Measurements from ENCODE around the gene FADD. TPM values are rescaled to one million over a fixed set of nuclear protein-coding genes. Genes with fewer than 3 reads are reported as not detected.

Gene FADD
- total and polyA plus RNA-seq, 11 donors = 8.5 to 24.4 (median 10.2) TPM

DNA sequence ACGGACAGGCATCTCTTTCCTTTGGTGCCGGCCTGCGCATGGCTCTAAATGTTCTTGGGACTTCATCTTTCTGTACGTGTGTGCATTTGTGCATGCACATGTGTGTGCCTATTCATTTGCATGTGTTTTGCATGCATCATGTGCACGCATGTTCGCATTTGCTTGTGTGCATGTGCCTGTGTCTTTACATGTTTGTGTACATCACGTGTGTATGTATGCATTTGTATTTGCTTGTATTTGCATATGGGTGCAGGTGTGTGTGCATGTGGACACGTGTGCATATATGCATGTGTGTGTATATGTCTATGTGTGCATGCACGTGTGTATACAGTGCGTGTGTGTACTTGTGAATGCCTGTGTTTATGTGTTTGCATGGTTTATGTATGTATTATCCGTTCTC is 13.5 kb upstream of the FADD start:
- intact Hi-C loops (cut with DNase I) = loop anchor here (2.0 to 10.0 kb wide), 7 partner anchors 105 to 503 kb away; partner anchors contain the start of gene ANO1 (in 1 of the 10)
- WGBS, 4 donors = 88 to 92% (median 89%) methylated on average over 11 of the region's 11 CpGs
- ATAC-seq (no peak), DNase-seq (peak in 1 of 5 donors; percentile 18)
- Histone ChIP-seq H3K27ac (no peak overlapping the region), H3K36me3 (peaks cover 0 to 27% (median 0%) of the 10 kb centered on the region in 9 donors), H3K4me1 (peaks cover 0 to 6% (median 0%) of the 10 kb centered on the region in 12 donors), H3K9me3 (no peaks in the 10 kb centered on the region), H3K27me3 (no peaks in the 10 kb centered on the region), H3K4me3 (no peak overlapping the region)
- TF ChIP-seq POLR2A (IDR thresholded peaks at IDR 0.05) = no peak
- TF ChIP-seq, protein P1, sequence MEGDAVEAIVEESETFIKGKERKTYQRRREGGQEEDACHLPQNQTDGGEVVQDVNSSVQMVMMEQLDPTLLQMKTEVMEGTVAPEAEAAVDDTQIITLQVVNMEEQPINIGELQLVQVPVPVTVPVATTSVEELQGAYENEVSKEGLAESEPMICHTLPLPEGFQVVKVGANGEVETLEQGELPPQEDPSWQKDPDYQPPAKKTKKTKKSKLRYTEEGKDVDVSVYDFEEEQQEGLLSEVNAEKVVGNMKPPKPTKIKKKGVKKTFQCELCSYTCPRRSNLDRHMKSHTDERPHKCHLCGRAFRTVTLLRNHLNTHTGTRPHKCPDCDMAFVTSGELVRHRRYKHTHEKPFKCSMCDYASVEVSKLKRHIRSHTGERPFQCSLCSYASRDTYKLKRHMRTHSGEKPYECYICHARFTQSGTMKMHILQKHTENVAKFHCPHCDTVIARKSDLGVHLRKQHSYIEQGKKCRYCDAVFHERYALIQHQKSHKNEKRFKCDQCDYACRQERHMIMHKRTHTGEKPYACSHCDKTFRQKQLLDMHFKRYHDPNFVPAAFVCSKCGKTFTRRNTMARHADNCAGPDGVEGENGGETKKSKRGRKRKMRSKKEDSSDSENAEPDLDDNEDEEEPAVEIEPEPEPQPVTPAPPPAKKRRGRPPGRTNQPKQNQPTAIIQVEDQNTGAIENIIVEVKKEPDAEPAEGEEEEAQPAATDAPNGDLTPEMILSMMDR (IDR thresholded peaks at IDR 0.05) = no peak

DNA sequence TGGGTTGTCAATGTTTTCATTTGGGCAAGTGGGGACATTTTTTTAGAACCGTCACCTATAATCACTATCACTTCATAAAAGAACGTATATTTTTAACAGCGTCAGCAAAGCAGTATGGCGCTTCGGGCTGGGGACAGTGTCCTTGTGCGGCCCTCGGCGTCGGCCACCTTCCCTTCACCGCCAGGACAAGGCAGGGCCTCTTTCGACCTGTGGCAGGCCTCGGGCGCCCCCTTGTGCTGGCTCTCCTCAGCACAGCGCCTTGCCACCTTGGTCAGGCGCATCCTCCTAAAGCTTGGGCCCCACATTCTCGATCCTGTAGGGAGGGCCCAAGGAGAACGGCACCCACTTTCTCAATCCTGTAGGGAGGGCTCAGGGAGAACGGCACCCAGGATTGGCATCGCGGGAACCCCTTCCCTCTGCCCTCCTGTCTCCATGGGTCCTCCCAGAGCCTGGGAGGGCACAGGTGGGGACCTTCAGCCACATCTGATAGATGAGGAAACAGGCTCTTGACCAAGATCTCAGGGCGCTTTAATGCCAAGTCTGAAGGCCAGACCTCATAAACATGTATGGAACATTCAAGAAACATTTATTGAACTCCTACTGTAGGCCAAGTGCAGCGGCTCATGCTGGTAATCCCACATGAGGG is 11.5 kb upstream of the FADD start:
- peak; percentile 80 to 93 (median 89) for ATAC-seq
- Histone ChIP-seq H3K4me1 (peaks cover 0 to 6% (median 0%) of the 10 kb centered on the region in 12 donors), H3K9me3 (no peaks in the 10 kb centered on the region), H3K36me3 (peaks cover 0 to 16% (median 0%) of the 10 kb centered on the region in 9 donors), H3K27ac (peak overlapping the region in 1 of 12 donors; percentile 18), H3K4me3 (no peak overlapping the region), H3K27me3 (no peaks in the 10 kb centered on the region)
- peak; percentile 74 to 90 (median 80) for DNase-seq
- WGBS, 4 donors = 7 to 11% (median 8%) methylated on average over 20 to 22 of the region's 22 CpGs
- TF ChIP-seq, protein P1 (IDR thresholded peaks at IDR 0.05) = peak; percentile 82 to 95 (median 92)
- TF ChIP-seq POLR2A (IDR thresholded peaks at IDR 0.05) = no peak
- intact Hi-C loops (cut with DNase I) = loop anchor here (1.0 to 10.0 kb wide), 10 partner anchors 107 to 507 kb away; partner anchors contain the start of gene ANO1 (in 1 of the 10)

DNA sequence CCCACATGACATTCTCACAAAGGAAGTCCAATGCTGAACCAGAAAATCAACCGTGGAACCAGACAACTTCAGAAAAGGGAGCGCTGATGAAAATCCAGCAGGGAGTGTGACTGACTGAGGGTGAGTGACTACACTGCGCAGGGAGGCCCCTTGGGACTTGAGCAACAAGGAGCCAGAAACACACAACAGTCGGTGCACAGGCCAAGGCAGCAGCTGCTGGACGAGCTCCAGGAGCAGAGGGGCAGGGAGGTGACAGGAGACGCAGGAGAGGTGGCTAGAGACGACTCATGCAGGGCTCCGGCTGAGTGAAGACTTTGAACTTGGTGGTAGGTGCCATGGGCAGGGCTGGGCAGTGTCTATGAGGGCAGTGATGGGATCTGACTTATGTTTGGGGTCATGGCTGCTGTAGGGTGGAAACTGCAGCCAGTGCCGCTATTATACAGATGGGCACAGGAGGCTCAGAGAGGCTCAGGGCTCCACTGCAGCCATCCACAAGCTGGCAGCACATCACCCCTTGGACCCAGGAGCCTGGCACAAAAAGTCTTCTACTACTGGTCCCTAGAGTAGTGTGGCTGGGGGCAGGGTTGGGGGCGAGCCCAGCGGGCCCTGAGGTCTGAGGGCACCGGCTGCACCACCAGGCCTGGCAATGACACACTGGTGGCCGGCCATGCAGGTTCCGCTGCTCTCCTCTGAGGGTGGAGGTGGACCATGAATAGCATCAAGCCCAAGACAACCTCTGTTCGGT is 10.3 kb upstream of the FADD start:
- WGBS, 4 donors = 70 to 77% (median 71%) methylated on average over 14 to 15 of the region's 15 CpGs
- ATAC-seq (no peak), DNase-seq (peak in 3 of 5 donors; percentile 63 to 71 (median 70))
- intact Hi-C loops (cut with DNase I) = loop anchor here in 7 of 10 donors (2.0 to 10.0 kb wide), 6 partner anchors 108 to 508 kb away; partner anchors contain the start of gene ANO1 (in 1 of the 7)
- Histone ChIP-seq H3K27ac (no peak overlapping the region), H3K4me3 (no peak overlapping the region), H3K4me1 (peaks cover 0 to 6% (median 0%) of the 10 kb centered on the region in 12 donors), H3K36me3 (peaks cover 0 to 8% (median 0%) of the 10 kb centered on the region in 9 donors), H3K9me3 (no peaks in the 10 kb centered on the region), H3K27me3 (no peaks in the 10 kb centered on the region)
- TF ChIP-seq, protein P1 (IDR thresholded peaks at IDR 0.05) = no peak
- TF ChIP-seq POLR2A (IDR thresholded peaks at IDR 0.05) = no peak
